ENCODE results near the gene TMEM9. TPM values are rescaled to one million over a fixed set of nuclear protein-coding genes. Genes with fewer than 3 reads are reported as not detected.

The TMEM9 gene
- total and polyA plus RNA-seq, 2 experiments from 2014 or later, result 70.3 to 81.0 TPM

- Histone ChIP-seq H3K4me1 (ENCODE audit: insufficient read depth) (peaks cover 17% of the 10 kb centered on the region), H3K36me3 (ENCODE audit: low read depth) (no peaks in the 10 kb centered on the region), H2AFZ (no peak overlapping the region), H3K4me3 (no peak overlapping the region), H3K9ac (no peak overlapping the region), H3K4me2 (ENCODE audit: unreplicated experiment) (no peak overlapping the region), H3K27me3 (replicated peaks; ENCODE audit: insufficient read depth) (peaks cover 13% of the 10 kb centered on the region; the same call in 1 of the 2 replicates), H3K9me2 (ENCODE audit: insufficient read depth) (no peaks in the 10 kb centered on the region), H3F3A (ENCODE audit: insufficient read depth) (peaks cover 6% of the 10 kb centered on the region; the same call in 1 of the 2 replicates), H3K27ac (no peak overlapping the region), H3K79me2 (ENCODE audit: insufficient read depth) (no peaks in the 10 kb centered on the region), H3K9me3 (ENCODE audit: low read depth) (no peaks in the 10 kb centered on the region), H4K20me1 (ENCODE audit: insufficient read depth) (no peaks in the 10 kb centered on the region)
- in situ Hi-C loops (cut with MboI), result no loop called here
- no peak for DNase-seq
- WGBS, 2 experiments (ENCODE audit: low coverage in 1 of 2, low lambda C conversion rate in 2 of 2, missing lambda C conversion rate in 2 of 2), result 91 to 93% methylated on average over 6 of the region's 6 CpGs
- TF ChIP-seq EZH2phosphoT487 (IDR thresholded peaks at IDR 0.05; ENCODE audit: insufficient read depth, low read depth) (no peak), EZH2 (IDR thresholded peaks at IDR 0.05; ENCODE audit: insufficient read depth, poor library complexity, severe bottlenecking) (no peak)
These were observed 26.6 kb upstream of the TMEM9 start for GRCh38 chr1:201180901-201181300.

DNA sequence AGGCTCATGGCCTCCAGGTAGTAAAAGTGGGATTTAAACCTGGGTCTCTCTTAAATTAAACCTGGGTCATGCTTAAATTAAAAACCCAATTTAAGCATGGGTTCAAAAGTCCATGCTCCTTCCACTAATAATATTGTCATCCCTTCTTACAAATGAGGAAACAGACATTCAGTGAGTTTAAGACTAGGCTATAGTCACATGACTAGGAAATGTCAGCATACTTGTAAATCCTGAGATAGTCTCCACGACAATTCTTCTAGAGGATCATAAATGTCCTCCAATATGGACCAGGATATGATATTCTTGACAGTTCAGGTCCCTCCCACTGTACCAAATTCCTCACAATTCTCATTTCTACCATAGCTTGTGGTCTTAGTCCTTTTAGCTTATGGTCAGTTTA, 25.9 kb upstream of the TMEM9 start:
- Histone ChIP-seq H3K9me3 (ENCODE audit: low read depth) (no peaks in the 10 kb centered on the region), H4K20me1 (ENCODE audit: insufficient read depth) (no peaks in the 10 kb centered on the region), H3K27me3 (replicated peaks; ENCODE audit: insufficient read depth) (peaks cover 13% of the 10 kb centered on the region; the same call in 1 of the 2 replicates), H3K9me2 (ENCODE audit: insufficient read depth) (no peaks in the 10 kb centered on the region), H3K4me1 (ENCODE audit: insufficient read depth) (peaks cover 13% of the 10 kb centered on the region), H3K4me3 (no peak overlapping the region), H3K36me3 (ENCODE audit: low read depth) (no peaks in the 10 kb centered on the region), H3F3A (ENCODE audit: insufficient read depth) (peaks cover 6% of the 10 kb centered on the region; the same call in 1 of the 2 replicates), H3K4me2 (ENCODE audit: unreplicated experiment) (no peak overlapping the region), H3K79me2 (ENCODE audit: insufficient read depth) (no peaks in the 10 kb centered on the region), H3K9ac (no peak overlapping the region), H2AFZ (no peak overlapping the region), H3K27ac (no peak overlapping the region)
- in situ Hi-C loops (cut with MboI), result no loop called here
- TF ChIP-seq EZH2phosphoT487 (IDR thresholded peaks at IDR 0.05; ENCODE audit: insufficient read depth, low read depth) (no peak), EZH2 (IDR thresholded peaks at IDR 0.05; ENCODE audit: insufficient read depth, poor library complexity, severe bottlenecking) (no peak)
- no peak for DNase-seq
- 81 to 92% methylated on average over 1 of the region's 1 CpG for WGBS, 2 experiments (ENCODE audit: low coverage in 1 of 2, low lambda C conversion rate in 2 of 2, missing lambda C conversion rate in 2 of 2)

GRCh38 chr1:201178718-201179117, 24.4 kb upstream of the TMEM9 start:
- Histone ChIP-seq H3K36me3 (ENCODE audit: low read depth) (no peaks in the 10 kb centered on the region), H3F3A (ENCODE audit: insufficient read depth) (no peaks in the 10 kb centered on the region), H3K27ac (no peak overlapping the region), H3K27me3 (replicated peaks; ENCODE audit: insufficient read depth) (peaks cover 13% of the 10 kb centered on the region; the same call in 1 of the 2 replicates), H2AFZ (no peak overlapping the region), H3K9ac (no peak overlapping the region), H3K4me2 (ENCODE audit: unreplicated experiment) (no peak overlapping the region), H3K4me1 (ENCODE audit: insufficient read depth) (peaks cover 4% of the 10 kb centered on the region; the same call in 1 of the 2 replicates), H3K4me3 (no peak overlapping the region), H3K79me2 (ENCODE audit: insufficient read depth) (no peaks in the 10 kb centered on the region), H3K9me3 (ENCODE audit: low read depth) (no peaks in the 10 kb centered on the region), H3K9me2 (ENCODE audit: insufficient read depth) (no peaks in the 10 kb centered on the region), H4K20me1 (ENCODE audit: insufficient read depth) (no peaks in the 10 kb centered on the region)
- DNase-seq, result no peak
- 25 to 34% methylated on average over 3 of the region's 3 CpGs for WGBS, 2 experiments (ENCODE audit: low coverage in 1 of 2, low lambda C conversion rate in 2 of 2, missing lambda C conversion rate in 2 of 2)
- no peak for TF ChIP-seq EZH2phosphoT487 (IDR thresholded peaks at IDR 0.05; ENCODE audit: insufficient read depth, low read depth)
- TF ChIP-seq EZH2 (IDR thresholded peaks at IDR 0.05; ENCODE audit: insufficient read depth, poor library complexity, severe bottlenecking), result no peak
- in situ Hi-C loops (cut with MboI), result no loop called here

DNA sequence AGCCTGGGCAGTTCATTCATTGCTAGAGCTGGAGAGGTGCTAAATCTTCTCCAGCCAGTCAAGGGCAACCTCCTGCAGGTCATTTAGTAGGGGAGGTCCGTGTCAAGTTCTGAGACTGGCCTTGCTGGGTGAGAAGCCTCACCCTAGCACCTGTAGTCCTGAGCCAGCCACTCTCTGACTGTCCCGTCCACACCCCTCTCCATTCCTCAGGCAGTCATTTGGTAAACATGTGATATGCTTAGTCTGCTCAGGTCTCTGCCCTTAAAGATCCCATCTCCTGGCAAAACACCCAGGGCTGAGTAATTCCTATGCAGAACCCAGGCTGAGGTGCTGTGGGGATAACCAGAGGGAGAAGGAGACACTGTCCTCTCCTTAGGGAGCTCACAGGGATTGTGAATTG, 22.7 kb upstream of the TMEM9 start:
- Histone ChIP-seq H3K36me3 (ENCODE audit: low read depth) (no peaks in the 10 kb centered on the region), H3F3A (ENCODE audit: insufficient read depth) (no peaks in the 10 kb centered on the region), H3K4me2 (ENCODE audit: unreplicated experiment) (no peak overlapping the region), H3K9me3 (ENCODE audit: low read depth) (no peaks in the 10 kb centered on the region), H2AFZ (no peak overlapping the region), H3K27ac (no peak overlapping the region), H4K20me1 (ENCODE audit: insufficient read depth) (no peaks in the 10 kb centered on the region), H3K79me2 (ENCODE audit: insufficient read depth) (no peaks in the 10 kb centered on the region), H3K4me3 (no peak overlapping the region), H3K9me2 (ENCODE audit: insufficient read depth) (no peaks in the 10 kb centered on the region), H3K4me1 (ENCODE audit: insufficient read depth) (peaks cover 4% of the 10 kb centered on the region; the same call in 1 of the 2 replicates), H3K9ac (no peak overlapping the region), H3K27me3 (replicated peaks; ENCODE audit: insufficient read depth) (peaks cover 9% of the 10 kb centered on the region; the same call in 1 of the 2 replicates)
- DNase-seq, result peak; percentile 70
- no peak for TF ChIP-seq EZH2 (IDR thresholded peaks at IDR 0.05; ENCODE audit: insufficient read depth, poor library complexity, severe bottlenecking)
- no peak for TF ChIP-seq EZH2phosphoT487 (IDR thresholded peaks at IDR 0.05; ENCODE audit: insufficient read depth, low read depth)
- in situ Hi-C loops (cut with MboI), result no loop called here
- WGBS, 2 experiments (ENCODE audit: low coverage in 1 of 2, low lambda C conversion rate in 2 of 2, missing lambda C conversion rate in 2 of 2), result 74 to 88% methylated on average over 2 of the region's 2 CpGs
